C4-2B (cell line): ENCODE data around the gene IFITM1.

Experiments
- CTCF ChIP-seq: fragments of 450-650 bp; conservative IDR thresholded peaks from 2 replicates; pipeline ENCODE4 v1.5.1; 2017; ENCODE audit warnings: mild to moderate bottlenecking
- ZFX ChIP-seq: fragments of 450-650 bp; IDR thresholded peaks from 2 replicates; pipeline ENCODE4 v1.6.1; 2017

- TF ChIP-seq CTCF, result no peak
- TF ChIP-seq ZFX, result no peak
These were observed 42.0 kb downstream of the IFITM1 start for GRCh38 chr11:355581-356458.
